GM23338 (cell line): Measurements from ENCODE around the gene STT3B.

ENCODE experiments used
- EZH2 ChIP-seq: fragments of 200-600 bp; sonication (generic); IDR thresholded peaks from one replicate; pipeline ENCODE4 v1.8.0; 2017; ENCODE audit warnings: antibody characterized with exemption, mild to moderate bottlenecking, low read depth; ENCODE audit not compliant: unreplicated experiment
- EZH2phosphoT487 ChIP-seq: fragments of 200-600 bp; sonication (generic); IDR thresholded peaks from one replicate; pipeline ENCODE4 v1.8.1; 2018; ENCODE audit warnings: antibody characterized with exemption; ENCODE audit not compliant: unreplicated experiment
- JUNB ChIP-seq: IDR thresholded peaks from one replicate; pipeline ENCODE4 v1.6.1; 2016; ENCODE audit warnings: antibody characterized with exemption; ENCODE audit not compliant: unreplicated experiment
- POLR2AphosphoS5 ChIP-seq: IDR thresholded peaks from 2 replicates; pipeline ENCODE4 v1.6.1; 2016; ENCODE audit warnings: antibody characterized with exemption, low read depth
- ZNF114 ChIP-seq: fragments of 250-450 bp; sonication (Bioruptor Pico); IDR thresholded peaks from 2 replicates; pipeline ENCODE4 v1.5.0; 2020; ENCODE audit warnings: mild to moderate bottlenecking, moderate library complexity
- TF ChIP-seq, protein P1 (sequence below), 2 experiments: fragments of 200-600 bp in 1 of 2; sonication (generic) in 1 of 2; conservative IDR thresholded peaks; 2 replicates each; pipeline versions ENCODE4 v1.5.1 to v1.6.1; 2016 to 2017; ENCODE audit warnings: antibody characterized with exemption in 2 of 2, low read depth in 2 of 2, mild to moderate bottlenecking in 2 of 2, moderate library complexity in 1 of 2
- TF ChIP-seq, protein P2 (sequence below): IDR thresholded peaks from one replicate; pipeline ENCODE4 v1.6.1; 2018; ENCODE audit warnings: antibody characterized with exemption; ENCODE audit not compliant: unreplicated experiment

DNA sequence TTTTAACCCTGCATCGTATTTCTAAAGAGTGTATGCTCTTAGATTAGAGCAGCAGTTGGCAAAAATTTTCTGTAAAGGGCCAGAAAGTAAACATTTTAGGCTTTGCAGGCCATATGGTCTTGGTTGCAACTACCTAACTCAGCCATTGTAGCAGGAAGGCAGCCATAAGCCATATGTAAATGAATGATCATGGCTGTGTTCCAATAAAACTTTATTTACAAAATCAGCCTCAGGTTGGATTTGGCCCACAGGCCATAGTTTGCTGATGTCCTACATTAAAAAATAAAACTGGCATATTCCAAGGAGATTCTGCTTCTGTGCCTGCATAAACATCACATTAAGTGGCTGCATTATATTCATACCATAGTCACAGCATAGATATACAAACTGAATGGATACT is 134.9 kb downstream of the STT3B start:
- TF ChIP-seq, protein P1, sequence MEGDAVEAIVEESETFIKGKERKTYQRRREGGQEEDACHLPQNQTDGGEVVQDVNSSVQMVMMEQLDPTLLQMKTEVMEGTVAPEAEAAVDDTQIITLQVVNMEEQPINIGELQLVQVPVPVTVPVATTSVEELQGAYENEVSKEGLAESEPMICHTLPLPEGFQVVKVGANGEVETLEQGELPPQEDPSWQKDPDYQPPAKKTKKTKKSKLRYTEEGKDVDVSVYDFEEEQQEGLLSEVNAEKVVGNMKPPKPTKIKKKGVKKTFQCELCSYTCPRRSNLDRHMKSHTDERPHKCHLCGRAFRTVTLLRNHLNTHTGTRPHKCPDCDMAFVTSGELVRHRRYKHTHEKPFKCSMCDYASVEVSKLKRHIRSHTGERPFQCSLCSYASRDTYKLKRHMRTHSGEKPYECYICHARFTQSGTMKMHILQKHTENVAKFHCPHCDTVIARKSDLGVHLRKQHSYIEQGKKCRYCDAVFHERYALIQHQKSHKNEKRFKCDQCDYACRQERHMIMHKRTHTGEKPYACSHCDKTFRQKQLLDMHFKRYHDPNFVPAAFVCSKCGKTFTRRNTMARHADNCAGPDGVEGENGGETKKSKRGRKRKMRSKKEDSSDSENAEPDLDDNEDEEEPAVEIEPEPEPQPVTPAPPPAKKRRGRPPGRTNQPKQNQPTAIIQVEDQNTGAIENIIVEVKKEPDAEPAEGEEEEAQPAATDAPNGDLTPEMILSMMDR (conservative IDR thresholded peaks at IDR 0.05; ENCODE audit: low read depth in 2 of 2), result no peak
- TF ChIP-seq EZH2 (no peak), POLR2AphosphoS5 (no peak), EZH2phosphoT487 (no peak), ZNF114 (no peak), JUNB (no peak)
- TF ChIP-seq, protein P2, sequence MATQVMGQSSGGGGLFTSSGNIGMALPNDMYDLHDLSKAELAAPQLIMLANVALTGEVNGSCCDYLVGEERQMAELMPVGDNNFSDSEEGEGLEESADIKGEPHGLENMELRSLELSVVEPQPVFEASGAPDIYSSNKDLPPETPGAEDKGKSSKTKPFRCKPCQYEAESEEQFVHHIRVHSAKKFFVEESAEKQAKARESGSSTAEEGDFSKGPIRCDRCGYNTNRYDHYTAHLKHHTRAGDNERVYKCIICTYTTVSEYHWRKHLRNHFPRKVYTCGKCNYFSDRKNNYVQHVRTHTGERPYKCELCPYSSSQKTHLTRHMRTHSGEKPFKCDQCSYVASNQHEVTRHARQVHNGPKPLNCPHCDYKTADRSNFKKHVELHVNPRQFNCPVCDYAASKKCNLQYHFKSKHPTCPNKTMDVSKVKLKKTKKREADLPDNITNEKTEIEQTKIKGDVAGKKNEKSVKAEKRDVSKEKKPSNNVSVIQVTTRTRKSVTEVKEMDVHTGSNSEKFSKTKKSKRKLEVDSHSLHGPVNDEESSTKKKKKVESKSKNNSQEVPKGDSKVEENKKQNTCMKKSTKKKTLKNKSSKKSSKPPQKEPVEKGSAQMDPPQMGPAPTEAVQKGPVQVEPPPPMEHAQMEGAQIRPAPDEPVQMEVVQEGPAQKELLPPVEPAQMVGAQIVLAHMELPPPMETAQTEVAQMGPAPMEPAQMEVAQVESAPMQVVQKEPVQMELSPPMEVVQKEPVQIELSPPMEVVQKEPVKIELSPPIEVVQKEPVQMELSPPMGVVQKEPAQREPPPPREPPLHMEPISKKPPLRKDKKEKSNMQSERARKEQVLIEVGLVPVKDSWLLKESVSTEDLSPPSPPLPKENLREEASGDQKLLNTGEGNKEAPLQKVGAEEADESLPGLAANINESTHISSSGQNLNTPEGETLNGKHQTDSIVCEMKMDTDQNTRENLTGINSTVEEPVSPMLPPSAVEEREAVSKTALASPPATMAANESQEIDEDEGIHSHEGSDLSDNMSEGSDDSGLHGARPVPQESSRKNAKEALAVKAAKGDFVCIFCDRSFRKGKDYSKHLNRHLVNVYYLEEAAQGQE, result no peak
